ENCODE results near the gene TMEM26.

DNA sequence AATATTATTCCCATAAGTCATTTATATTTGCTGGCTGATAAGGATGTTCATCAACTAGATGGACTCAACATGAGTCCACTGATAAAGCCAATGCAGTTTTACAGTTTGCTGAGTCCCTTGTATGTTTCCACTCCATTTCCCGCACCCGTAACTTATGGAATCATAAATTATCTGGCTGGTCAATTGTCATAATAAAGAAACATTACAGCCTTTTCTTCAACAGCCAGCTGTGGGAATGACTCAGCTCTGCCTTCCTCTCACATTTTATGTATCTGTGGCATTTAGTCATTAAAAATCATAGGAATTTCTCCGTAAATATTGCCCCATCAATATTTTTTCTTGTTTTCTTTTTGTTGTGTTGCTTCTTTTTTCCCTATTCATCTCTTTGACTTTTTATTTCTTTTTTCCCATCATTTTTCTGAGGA lies 22.3 kb upstream of the TMEM26 start:
- no peak for TF ChIP-seq EZH2 (IDR thresholded peaks at IDR 0.05; ENCODE audit: low read depth, unreplicated experiment)
- TF ChIP-seq, protein P1, sequence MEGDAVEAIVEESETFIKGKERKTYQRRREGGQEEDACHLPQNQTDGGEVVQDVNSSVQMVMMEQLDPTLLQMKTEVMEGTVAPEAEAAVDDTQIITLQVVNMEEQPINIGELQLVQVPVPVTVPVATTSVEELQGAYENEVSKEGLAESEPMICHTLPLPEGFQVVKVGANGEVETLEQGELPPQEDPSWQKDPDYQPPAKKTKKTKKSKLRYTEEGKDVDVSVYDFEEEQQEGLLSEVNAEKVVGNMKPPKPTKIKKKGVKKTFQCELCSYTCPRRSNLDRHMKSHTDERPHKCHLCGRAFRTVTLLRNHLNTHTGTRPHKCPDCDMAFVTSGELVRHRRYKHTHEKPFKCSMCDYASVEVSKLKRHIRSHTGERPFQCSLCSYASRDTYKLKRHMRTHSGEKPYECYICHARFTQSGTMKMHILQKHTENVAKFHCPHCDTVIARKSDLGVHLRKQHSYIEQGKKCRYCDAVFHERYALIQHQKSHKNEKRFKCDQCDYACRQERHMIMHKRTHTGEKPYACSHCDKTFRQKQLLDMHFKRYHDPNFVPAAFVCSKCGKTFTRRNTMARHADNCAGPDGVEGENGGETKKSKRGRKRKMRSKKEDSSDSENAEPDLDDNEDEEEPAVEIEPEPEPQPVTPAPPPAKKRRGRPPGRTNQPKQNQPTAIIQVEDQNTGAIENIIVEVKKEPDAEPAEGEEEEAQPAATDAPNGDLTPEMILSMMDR (conservative IDR thresholded peaks at IDR 0.05; ENCODE audit: low read depth in 2 of 2): no peak

Data from GM23338 (cell line).